WTC11 (cell line): ENCODE results near the gene LSM4. TPM values are rescaled to one million over a fixed set of nuclear protein-coding genes. Genes with fewer than 3 reads are reported as not detected.

ENCODE experiments used
- ATAC-seq: fragments of 200-7000 bp; cut with Tn5 transposase; 2 replicates; pipeline ENCODE4 v1.10.0; 2021; ENCODE audit warnings: mild to moderate bottlenecking, moderate library complexity
- CTCF ChIA-PET: fragments of 300-600 bp; sonication (Branson Sonifier 250); formaldehyde crosslinking; loops from one replicate; lab custom pipeline; 2021; ENCODE audit warnings: antibody characterized with exemption; lab: Charles Lee
- POLR2A ChIA-PET: fragments of 350-600 bp; sonication (Branson Sonifier 250); formaldehyde crosslinking; loops from one replicate; lab custom pipeline; 2021; ENCODE audit warnings: antibody characterized with exemption; lab: Charles Lee
- DNase-seq: peaks from one replicate; pipeline ENCODE4 v3.0.0; 2021; ENCODE audit warnings: low spot score
- H3K27ac Mint-ChIP-seq: 2 replicates; pipeline ENCODE4 v1.8.0; 2021; ENCODE audit warnings: mixed read lengths
- H3K27me3 Mint-ChIP-seq: 2 replicates; pipeline ENCODE4 v1.8.0; 2021; ENCODE audit warnings: low read depth, mild to moderate bottlenecking, moderate library complexity, mixed read lengths
- H3K36me3 Mint-ChIP-seq: 2 replicates; pipeline ENCODE4 v1.8.0; 2021; ENCODE audit warnings: mixed read lengths
- H3K4me1 Mint-ChIP-seq: 2 replicates; pipeline ENCODE4 v1.8.0; 2022; ENCODE audit warnings: mixed read lengths
- H3K4me3 Mint-ChIP-seq: 2 replicates; pipeline ENCODE4 v1.8.0; 2021; ENCODE audit warnings: mild to moderate bottlenecking, moderate library complexity, mixed read lengths
- H3K9me3 Mint-ChIP-seq: 2 replicates; pipeline ENCODE4 v1.8.0; 2021; ENCODE audit warnings: mixed read lengths
- ATF2 ChIP-seq: sonication (generic); formaldehyde crosslinking; IDR thresholded peaks from 2 replicates; pipeline ENCODE4 v1.8.1; 2022; ENCODE audit warnings: low read depth, missing genetic modification reagents, borderline replicate concordance
- CREM ChIP-seq: sonication (generic); formaldehyde crosslinking; IDR thresholded peaks from 2 replicates; pipeline ENCODE4 v1.8.1; 2022; ENCODE audit warnings: mild to moderate bottlenecking, missing genetic modification reagents, moderate library complexity
- E2F5 ChIP-seq: sonication (generic); formaldehyde crosslinking; IDR thresholded peaks from 2 replicates; pipeline ENCODE4 v1.8.1; 2022; ENCODE audit warnings: mild to moderate bottlenecking, moderate library complexity, missing genetic modification reagents
- ERG ChIP-seq: fragments of 250-450 bp; sonication (Bioruptor Pico); IDR thresholded peaks from 2 replicates; pipeline ENCODE4 v1.8.0; 2021; ENCODE audit warnings: mild to moderate bottlenecking
- FOXP4 ChIP-seq: sonication (generic); formaldehyde crosslinking; IDR thresholded peaks from 2 replicates; pipeline ENCODE4 v1.8.0; 2022; ENCODE audit warnings: mild to moderate bottlenecking, missing genetic modification reagents
- GTF2I ChIP-seq: fragments of 250-450 bp; sonication (Bioruptor Pico); conservative IDR thresholded peaks from 2 replicates; pipeline ENCODE4 v1.4.0; 2021; ENCODE audit warnings: mild to moderate bottlenecking
- HMGA2 ChIP-seq: fragments of 250-450 bp; sonication (Bioruptor Pico); IDR thresholded peaks from 2 replicates; pipeline ENCODE4 v1.4.0; 2021; ENCODE audit warnings: mild to moderate bottlenecking, moderate library complexity
- HMGXB4 ChIP-seq: sonication (generic); formaldehyde crosslinking; IDR thresholded peaks from 2 replicates; pipeline ENCODE4 v1.8.1; 2023; ENCODE audit warnings: mild to moderate bottlenecking, moderate library complexity, missing genetic modification reagents
- IRF2 ChIP-seq: sonication (generic); formaldehyde crosslinking; IDR thresholded peaks from 2 replicates; pipeline ENCODE4 v1.8.0; 2022; ENCODE audit warnings: low read depth, missing genetic modification reagents, borderline replicate concordance
- JUN ChIP-seq: sonication (generic); formaldehyde crosslinking; IDR thresholded peaks from 2 replicates; pipeline ENCODE4 v1.8.0; 2023; ENCODE audit warnings: mild to moderate bottlenecking, missing genetic modification reagents
- KAT7 ChIP-seq: sonication (generic); formaldehyde crosslinking; IDR thresholded peaks from 2 replicates; pipeline ENCODE4 v1.8.1; 2023; ENCODE audit warnings: missing genetic modification reagents, mild to moderate bottlenecking, borderline replicate concordance
- SP1 ChIP-seq: sonication (generic); formaldehyde crosslinking; conservative IDR thresholded peaks from 2 replicates; pipeline ENCODE4 v1.8.1; 2022; ENCODE audit warnings: missing genetic modification reagents
- STAT6 ChIP-seq: sonication (generic); formaldehyde crosslinking; conservative IDR thresholded peaks from 2 replicates; pipeline ENCODE4 v1.8.1; 2023; ENCODE audit warnings: mild to moderate bottlenecking, low read depth, missing genetic modification reagents, moderate library complexity
- ZNF121 ChIP-seq: sonication (generic); formaldehyde crosslinking; IDR thresholded peaks from 2 replicates; pipeline ENCODE4 v1.8.0; 2023; ENCODE audit warnings: missing genetic modification reagents
- ZNF423 ChIP-seq: fragments of 250-450 bp; sonication (Bioruptor Pico); IDR thresholded peaks from 2 replicates; pipeline ENCODE4 v2.1.2; 2022; ENCODE audit warnings: mild to moderate bottlenecking, moderate library complexity
- total RNA-seq: library from RNA; stranded (reverse); gene quantifications from 3 replicates; pipeline ENCODE4 v1.2.3, GENCODE V29; 2021

Gene LSM4
- total RNA-seq, 1 experiment from 2014 or later, result 373 TPM

GRCh38 chr19:18291590-18292461 lies 31.1 kb downstream of the LSM4 start (continued):
- peak; percentile 18; the same call in 1 of the 2 replicates for TF ChIP-seq FOXP4
- no peak for TF ChIP-seq ATF2 (CRISPR knock-in tag)
- TF ChIP-seq CREM, result 0 out of 2 replicates have a peak, but pooled peaks have one; percentile 71
- TF ChIP-seq HMGA2 (CRISPR knock-in tag), result no peak
- TF ChIP-seq JUN (CRISPR knock-in tag), result no peak
- no peak for TF ChIP-seq ZNF121 (CRISPR knock-in tag)
- TF ChIP-seq KAT7 (CRISPR knock-in tag), result 0 out of 2 replicates have a peak, but pooled peaks have one; percentile 21
- TF ChIP-seq STAT6 (CRISPR knock-in tag), result no peak
- no peak for TF ChIP-seq ERG (CRISPR knock-in tag)
- TF ChIP-seq SP1 (CRISPR knock-in tag), result peak; percentile 51; the same call in 1 of the 2 replicates
- peak; percentile 89 for TF ChIP-seq E2F5 (CRISPR knock-in tag)
- no peak for TF ChIP-seq IRF2 (CRISPR knock-in tag)
- peak; percentile 58; the same call in 1 of the 2 replicates for TF ChIP-seq HMGXB4 (CRISPR knock-in tag)

GRCh38 chr19:18291019-18291524 lies 31.8 kb downstream of the LSM4 start:
- no peaks in the 10 kb centered on the region for H3K36me3 Mint-ChIP-seq
- no peaks in the 10 kb centered on the region for H3K9me3 Mint-ChIP-seq
- POLR2A ChIA-PET, result interaction anchor here (2.9 to 3.1 kb wide), 2 partner anchors 11 to 31 kb away, joined by 17 to 200 read pairs; partner anchors contain the start of genes JUND and LSM4
- DNase-seq, result no peak
- TF ChIP-seq GTF2I (CRISPR knock-in tag) (peak; percentile 61; the same call in 1 of the 2 replicates), ZNF423 (CRISPR knock-in tag) (no peak)
- TF ChIP-seq, all 79 proteins: peak for 1
- ATAC-seq, result no peak
- peaks cover 6% of the 10 kb centered on the region for H3K27me3 Mint-ChIP-seq
- H3K4me3 Mint-ChIP-seq, result peak overlapping the region; percentile 83
- peaks cover 54% of the 10 kb centered on the region for H3K4me1 Mint-ChIP-seq
- H3K27ac Mint-ChIP-seq, result peak overlapping the region; percentile 90
- CTCF ChIA-PET, result interaction anchor here (2.7 to 3.5 kb wide), 2 partner anchors 13 to 38 kb away, joined by 35 to 102 read pairs; no protein-coding TSS in a partner anchor
